ENCODE results near the gene IL1F10.

DNA sequence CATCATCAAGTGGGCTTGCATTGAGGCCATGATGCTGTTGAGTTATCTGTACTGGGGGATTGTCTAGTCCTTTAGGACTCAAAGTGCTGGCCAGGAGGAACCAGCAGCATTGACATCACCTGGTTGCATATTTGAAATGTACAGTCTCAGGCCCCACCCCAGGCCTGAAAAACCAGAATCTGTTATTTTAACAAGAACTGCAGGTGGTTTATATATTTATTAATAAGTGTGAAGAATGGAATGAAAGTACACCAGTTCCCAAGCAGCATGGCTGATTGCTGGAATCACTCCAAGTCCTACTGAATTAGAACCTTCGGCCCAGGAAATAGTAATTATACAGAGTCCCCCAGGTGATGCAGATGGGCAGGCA is 2.8 kb downstream of the IL1F10 start:
- TF ChIP-seq POLR2A (IDR thresholded peaks at IDR 0.05; ENCODE audit: low read depth, low read length), result no peak
- TF ChIP-seq, protein P1, sequence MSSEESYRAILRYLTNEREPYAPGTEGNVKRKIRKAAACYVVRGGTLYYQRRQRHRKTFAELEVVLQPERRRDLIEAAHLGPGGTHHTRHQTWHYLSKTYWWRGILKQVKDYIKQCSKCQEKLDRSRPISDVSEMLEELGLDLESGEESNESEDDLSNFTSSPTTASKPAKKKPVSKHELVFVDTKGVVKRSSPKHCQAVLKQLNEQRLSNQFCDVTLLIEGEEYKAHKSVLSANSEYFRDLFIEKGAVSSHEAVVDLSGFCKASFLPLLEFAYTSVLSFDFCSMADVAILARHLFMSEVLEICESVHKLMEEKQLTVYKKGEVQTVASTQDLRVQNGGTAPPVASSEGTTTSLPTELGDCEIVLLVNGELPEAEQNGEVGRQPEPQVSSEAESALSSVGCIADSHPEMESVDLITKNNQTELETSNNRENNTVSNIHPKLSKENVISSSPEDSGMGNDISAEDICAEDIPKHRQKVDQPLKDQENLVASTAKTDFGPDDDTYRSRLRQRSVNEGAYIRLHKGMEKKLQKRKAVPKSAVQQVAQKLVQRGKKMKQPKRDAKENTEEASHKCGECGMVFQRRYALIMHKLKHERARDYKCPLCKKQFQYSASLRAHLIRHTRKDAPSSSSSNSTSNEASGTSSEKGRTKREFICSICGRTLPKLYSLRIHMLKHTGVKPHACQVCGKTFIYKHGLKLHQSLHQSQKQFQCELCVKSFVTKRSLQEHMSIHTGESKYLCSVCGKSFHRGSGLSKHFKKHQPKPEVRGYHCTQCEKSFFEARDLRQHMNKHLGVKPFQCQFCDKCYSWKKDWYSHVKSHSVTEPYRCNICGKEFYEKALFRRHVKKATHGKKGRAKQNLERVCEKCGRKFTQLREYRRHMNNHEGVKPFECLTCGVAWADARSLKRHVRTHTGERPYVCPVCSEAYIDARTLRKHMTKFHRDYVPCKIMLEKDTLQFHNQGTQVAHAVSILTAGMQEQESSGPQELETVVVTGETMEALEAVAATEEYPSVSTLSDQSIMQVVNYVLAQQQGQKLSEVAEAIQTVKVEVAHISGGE (CRISPR knock-in tag; IDR thresholded peaks at IDR 0.05), result no peak
- TF ChIP-seq, protein P2, sequence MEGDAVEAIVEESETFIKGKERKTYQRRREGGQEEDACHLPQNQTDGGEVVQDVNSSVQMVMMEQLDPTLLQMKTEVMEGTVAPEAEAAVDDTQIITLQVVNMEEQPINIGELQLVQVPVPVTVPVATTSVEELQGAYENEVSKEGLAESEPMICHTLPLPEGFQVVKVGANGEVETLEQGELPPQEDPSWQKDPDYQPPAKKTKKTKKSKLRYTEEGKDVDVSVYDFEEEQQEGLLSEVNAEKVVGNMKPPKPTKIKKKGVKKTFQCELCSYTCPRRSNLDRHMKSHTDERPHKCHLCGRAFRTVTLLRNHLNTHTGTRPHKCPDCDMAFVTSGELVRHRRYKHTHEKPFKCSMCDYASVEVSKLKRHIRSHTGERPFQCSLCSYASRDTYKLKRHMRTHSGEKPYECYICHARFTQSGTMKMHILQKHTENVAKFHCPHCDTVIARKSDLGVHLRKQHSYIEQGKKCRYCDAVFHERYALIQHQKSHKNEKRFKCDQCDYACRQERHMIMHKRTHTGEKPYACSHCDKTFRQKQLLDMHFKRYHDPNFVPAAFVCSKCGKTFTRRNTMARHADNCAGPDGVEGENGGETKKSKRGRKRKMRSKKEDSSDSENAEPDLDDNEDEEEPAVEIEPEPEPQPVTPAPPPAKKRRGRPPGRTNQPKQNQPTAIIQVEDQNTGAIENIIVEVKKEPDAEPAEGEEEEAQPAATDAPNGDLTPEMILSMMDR (IDR thresholded peaks at IDR 0.05 in 2 of 3, conservative IDR thresholded peaks at IDR 0.05 in 1 of 3; ENCODE audit: control insufficient read depth in 2 of 3, extremely low read depth in 1 of 3, insufficient read depth in 1 of 3, low read depth in 3 of 3, low read length in 3 of 3), result no peak
- TF ChIP-seq ZSCAN29 (IDR thresholded peaks at IDR 0.05), result no peak
- TF ChIP-seq EP300 (IDR thresholded peaks at IDR 0.05; ENCODE audit: borderline replicate concordance in 1 of 2, control insufficient read depth in 1 of 2, low read depth in 2 of 2, low read length in 2 of 2), result no peak
- TF ChIP-seq, protein P3, sequence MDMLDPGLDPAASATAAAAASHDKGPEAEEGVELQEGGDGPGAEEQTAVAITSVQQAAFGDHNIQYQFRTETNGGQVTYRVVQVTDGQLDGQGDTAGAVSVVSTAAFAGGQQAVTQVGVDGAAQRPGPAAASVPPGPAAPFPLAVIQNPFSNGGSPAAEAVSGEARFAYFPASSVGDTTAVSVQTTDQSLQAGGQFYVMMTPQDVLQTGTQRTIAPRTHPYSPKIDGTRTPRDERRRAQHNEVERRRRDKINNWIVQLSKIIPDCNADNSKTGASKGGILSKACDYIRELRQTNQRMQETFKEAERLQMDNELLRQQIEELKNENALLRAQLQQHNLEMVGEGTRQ (IDR thresholded peaks at IDR 0.05; ENCODE audit: borderline replicate concordance, low read depth, low read length), result no peak
- TF ChIP-seq, protein P4, sequence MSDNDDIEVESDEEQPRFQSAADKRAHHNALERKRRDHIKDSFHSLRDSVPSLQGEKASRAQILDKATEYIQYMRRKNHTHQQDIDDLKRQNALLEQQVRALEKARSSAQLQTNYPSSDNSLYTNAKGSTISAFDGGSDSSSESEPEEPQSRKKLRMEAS (IDR thresholded peaks at IDR 0.05; ENCODE audit: low read depth, low read length), result no peak
- no peak for TF ChIP-seq EED (IDR thresholded peaks at IDR 0.05; ENCODE audit: low read depth)
- TF ChIP-seq MXI1 (IDR thresholded peaks at IDR 0.05; ENCODE audit: low read depth, low read length), result no peak
- no peak for TF ChIP-seq ZNF274 (IDR thresholded peaks at IDR 0.05; ENCODE audit: insufficient read depth, insufficient read length)
